K562 (cell line): ENCODE data around the gene HPSE2. TPM values are rescaled to one million over a fixed set of nuclear protein-coding genes. Genes with fewer than 3 reads are reported as not detected.

Experiments
- polyA plus RNA-seq, 8 experiments: library from polyadenylated mRNA; depleted of rRNA in 4 of 8; stranded (reverse) in 5 of 8; unstranded in 3 of 8; fragments of >200 nt; fragmentation: Nextera tagmentation in 2 of 8; fragmentation: Illumina TruSeq in 1 of 8; extraction: Ambion mirVana in 2 of 8; extraction: Trizol in 1 of 8; gene quantifications; 2 replicates each; pipeline versions ENCODE4 v1.2.1 to v1.2.3, GENCODE V29; 2011 to 2014; ENCODE audit warnings: inconsistent platforms in 1 of 8, missing spikeins in 1 of 8
- total RNA-seq, 7 experiments: library from RNA; depleted of rRNA in 6 of 7; stranded (reverse); fragments of >200 nt in 6 of 7; fragmentation: Illumina TruSeq in 2 of 7; extraction: Trizol in 2 of 7; gene quantifications; 2 replicates each; pipeline versions ENCODE4 v1.2.1 to v1.2.3, GENCODE V29; 2011 to 2021; ENCODE audit warnings: low replicate concordance in 1 of 7
- TF ChIP-seq, protein P1 (sequence below): fragments of 450-650 bp; IDR thresholded peaks from 2 replicates; pipeline ENCODE4 v1.6.1; 2016; ENCODE audit warnings: mild to moderate bottlenecking, moderate library complexity

The HPSE2 gene
- total and polyA plus RNA-seq, 9 of the 15 experiments (the other 6 are each of a cell fraction or from before 2014, with no cell fraction given), result 0.03 to 0.10 (median 0.04) TPM; not detected in 2

DNA sequence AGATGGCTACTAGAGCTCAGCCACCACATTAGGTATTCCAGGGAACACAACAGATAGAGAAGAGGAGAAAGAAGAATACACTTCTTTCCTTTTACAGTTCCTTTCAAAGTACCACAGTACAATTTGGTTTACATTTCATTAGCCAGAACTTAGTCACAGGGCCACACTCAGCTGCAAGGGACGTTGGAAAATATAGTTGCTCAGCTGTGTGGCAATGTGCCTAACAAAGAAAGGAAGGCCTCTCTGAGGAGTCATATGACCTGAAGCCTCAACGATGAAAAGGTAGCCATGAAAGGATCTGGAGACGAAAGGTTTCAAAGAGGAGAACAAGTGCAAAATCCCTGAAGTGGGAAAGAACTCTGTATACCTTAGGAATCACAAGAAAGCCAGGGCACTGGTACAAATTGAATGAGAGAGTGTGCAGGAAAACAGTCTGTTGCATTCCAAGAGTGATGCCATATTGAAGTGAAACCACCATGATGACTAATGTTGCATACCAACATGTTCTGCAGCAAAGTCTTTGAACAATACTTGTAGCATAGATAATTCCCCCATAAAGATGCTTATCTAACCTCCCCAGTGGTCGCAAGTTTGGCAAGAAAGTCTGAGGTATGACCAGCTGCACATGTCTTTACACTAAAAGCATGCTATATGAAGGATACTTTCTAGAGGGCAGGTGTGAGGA is 278.9 kb downstream of the HPSE2 start (continued):
- TF ChIP-seq, protein P1, sequence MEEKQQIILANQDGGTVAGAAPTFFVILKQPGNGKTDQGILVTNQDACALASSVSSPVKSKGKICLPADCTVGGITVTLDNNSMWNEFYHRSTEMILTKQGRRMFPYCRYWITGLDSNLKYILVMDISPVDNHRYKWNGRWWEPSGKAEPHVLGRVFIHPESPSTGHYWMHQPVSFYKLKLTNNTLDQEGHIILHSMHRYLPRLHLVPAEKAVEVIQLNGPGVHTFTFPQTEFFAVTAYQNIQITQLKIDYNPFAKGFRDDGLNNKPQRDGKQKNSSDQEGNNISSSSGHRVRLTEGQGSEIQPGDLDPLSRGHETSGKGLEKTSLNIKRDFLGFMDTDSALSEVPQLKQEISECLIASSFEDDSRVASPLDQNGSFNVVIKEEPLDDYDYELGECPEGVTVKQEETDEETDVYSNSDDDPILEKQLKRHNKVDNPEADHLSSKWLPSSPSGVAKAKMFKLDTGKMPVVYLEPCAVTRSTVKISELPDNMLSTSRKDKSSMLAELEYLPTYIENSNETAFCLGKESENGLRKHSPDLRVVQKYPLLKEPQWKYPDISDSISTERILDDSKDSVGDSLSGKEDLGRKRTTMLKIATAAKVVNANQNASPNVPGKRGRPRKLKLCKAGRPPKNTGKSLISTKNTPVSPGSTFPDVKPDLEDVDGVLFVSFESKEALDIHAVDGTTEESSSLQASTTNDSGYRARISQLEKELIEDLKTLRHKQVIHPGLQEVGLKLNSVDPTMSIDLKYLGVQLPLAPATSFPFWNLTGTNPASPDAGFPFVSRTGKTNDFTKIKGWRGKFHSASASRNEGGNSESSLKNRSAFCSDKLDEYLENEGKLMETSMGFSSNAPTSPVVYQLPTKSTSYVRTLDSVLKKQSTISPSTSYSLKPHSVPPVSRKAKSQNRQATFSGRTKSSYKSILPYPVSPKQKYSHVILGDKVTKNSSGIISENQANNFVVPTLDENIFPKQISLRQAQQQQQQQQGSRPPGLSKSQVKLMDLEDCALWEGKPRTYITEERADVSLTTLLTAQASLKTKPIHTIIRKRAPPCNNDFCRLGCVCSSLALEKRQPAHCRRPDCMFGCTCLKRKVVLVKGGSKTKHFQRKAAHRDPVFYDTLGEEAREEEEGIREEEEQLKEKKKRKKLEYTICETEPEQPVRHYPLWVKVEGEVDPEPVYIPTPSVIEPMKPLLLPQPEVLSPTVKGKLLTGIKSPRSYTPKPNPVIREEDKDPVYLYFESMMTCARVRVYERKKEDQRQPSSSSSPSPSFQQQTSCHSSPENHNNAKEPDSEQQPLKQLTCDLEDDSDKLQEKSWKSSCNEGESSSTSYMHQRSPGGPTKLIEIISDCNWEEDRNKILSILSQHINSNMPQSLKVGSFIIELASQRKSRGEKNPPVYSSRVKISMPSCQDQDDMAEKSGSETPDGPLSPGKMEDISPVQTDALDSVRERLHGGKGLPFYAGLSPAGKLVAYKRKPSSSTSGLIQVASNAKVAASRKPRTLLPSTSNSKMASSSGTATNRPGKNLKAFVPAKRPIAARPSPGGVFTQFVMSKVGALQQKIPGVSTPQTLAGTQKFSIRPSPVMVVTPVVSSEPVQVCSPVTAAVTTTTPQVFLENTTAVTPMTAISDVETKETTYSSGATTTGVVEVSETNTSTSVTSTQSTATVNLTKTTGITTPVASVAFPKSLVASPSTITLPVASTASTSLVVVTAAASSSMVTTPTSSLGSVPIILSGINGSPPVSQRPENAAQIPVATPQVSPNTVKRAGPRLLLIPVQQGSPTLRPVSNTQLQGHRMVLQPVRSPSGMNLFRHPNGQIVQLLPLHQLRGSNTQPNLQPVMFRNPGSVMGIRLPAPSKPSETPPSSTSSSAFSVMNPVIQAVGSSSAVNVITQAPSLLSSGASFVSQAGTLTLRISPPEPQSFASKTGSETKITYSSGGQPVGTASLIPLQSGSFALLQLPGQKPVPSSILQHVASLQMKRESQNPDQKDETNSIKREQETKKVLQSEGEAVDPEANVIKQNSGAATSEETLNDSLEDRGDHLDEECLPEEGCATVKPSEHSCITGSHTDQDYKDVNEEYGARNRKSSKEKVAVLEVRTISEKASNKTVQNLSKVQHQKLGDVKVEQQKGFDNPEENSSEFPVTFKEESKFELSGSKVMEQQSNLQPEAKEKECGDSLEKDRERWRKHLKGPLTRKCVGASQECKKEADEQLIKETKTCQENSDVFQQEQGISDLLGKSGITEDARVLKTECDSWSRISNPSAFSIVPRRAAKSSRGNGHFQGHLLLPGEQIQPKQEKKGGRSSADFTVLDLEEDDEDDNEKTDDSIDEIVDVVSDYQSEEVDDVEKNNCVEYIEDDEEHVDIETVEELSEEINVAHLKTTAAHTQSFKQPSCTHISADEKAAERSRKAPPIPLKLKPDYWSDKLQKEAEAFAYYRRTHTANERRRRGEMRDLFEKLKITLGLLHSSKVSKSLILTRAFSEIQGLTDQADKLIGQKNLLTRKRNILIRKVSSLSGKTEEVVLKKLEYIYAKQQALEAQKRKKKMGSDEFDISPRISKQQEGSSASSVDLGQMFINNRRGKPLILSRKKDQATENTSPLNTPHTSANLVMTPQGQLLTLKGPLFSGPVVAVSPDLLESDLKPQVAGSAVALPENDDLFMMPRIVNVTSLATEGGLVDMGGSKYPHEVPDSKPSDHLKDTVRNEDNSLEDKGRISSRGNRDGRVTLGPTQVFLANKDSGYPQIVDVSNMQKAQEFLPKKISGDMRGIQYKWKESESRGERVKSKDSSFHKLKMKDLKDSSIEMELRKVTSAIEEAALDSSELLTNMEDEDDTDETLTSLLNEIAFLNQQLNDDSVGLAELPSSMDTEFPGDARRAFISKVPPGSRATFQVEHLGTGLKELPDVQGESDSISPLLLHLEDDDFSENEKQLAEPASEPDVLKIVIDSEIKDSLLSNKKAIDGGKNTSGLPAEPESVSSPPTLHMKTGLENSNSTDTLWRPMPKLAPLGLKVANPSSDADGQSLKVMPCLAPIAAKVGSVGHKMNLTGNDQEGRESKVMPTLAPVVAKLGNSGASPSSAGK, result no peak
